ENCODE measurements around the gene PTPRG.

DNA sequence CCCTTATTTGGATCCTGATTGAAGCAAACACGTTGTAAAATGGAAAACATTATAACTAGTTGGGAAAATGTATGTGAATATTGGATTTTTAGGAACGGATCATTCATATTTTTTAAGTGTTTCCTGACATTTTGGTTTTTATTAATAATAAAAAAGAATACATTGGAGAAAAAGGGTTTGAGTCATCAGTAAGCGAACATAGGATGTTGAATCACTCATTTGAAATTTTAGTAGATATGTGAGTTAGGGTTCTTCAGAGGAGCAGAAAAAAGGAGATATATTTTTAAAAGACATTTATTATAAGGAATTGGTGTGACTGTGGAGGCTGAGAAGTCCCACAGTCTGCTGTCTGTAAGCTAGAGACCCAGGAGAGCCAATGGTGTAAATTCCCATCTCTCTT is 258.5 kb downstream of the PTPRG start:
- TF ChIP-seq, protein P1, sequence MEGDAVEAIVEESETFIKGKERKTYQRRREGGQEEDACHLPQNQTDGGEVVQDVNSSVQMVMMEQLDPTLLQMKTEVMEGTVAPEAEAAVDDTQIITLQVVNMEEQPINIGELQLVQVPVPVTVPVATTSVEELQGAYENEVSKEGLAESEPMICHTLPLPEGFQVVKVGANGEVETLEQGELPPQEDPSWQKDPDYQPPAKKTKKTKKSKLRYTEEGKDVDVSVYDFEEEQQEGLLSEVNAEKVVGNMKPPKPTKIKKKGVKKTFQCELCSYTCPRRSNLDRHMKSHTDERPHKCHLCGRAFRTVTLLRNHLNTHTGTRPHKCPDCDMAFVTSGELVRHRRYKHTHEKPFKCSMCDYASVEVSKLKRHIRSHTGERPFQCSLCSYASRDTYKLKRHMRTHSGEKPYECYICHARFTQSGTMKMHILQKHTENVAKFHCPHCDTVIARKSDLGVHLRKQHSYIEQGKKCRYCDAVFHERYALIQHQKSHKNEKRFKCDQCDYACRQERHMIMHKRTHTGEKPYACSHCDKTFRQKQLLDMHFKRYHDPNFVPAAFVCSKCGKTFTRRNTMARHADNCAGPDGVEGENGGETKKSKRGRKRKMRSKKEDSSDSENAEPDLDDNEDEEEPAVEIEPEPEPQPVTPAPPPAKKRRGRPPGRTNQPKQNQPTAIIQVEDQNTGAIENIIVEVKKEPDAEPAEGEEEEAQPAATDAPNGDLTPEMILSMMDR (conservative IDR thresholded peaks at IDR 0.05; ENCODE audit: low read length), result no peak
- TF ChIP-seq EZH2phosphoT487 (IDR thresholded peaks at IDR 0.05; ENCODE audit: borderline replicate concordance, low read depth, low read length), result no peak
